Calu3 (cell line): ENCODE data around the gene MCAM. TPM values are rescaled to one million over a fixed set of nuclear protein-coding genes. Genes with fewer than 3 reads are reported as not detected.

ENCODE experiments used
- BruUV-seq: library from RNA; stranded (reverse); fragments of 400-500 nt; replicated peaks from 2 replicates; lab custom pipeline; 2021; lab: Mats Ljungman, UMichigan
- CTCF ChIA-PET: fragments of 300-600 bp; sonication (Branson Sonifier 250); formaldehyde crosslinking; loops from one replicate; lab custom pipeline; 2022; ENCODE audit warnings: antibody characterized with exemption; lab: Charles Lee
- DNase-seq: peaks from one replicate; pipeline ENCODE4 v3.0.0; 2022
- H3K27ac Mint-ChIP-seq: one replicate; pipeline ENCODE4 v1.8.0; 2022; ENCODE audit warnings: mixed read lengths; ENCODE audit not compliant: unreplicated experiment
- H3K27me3 Mint-ChIP-seq: one replicate; pipeline ENCODE4 v1.8.0; 2022; ENCODE audit warnings: mixed read lengths; ENCODE audit not compliant: unreplicated experiment
- H3K36me3 Mint-ChIP-seq: one replicate; pipeline ENCODE4 v1.8.0; 2022; ENCODE audit warnings: mild to moderate bottlenecking, moderate library complexity, mixed read lengths; ENCODE audit not compliant: insufficient read depth, unreplicated experiment
- H3K4me1 Mint-ChIP-seq: one replicate; pipeline ENCODE4 v1.8.0; 2022; ENCODE audit warnings: mild to moderate bottlenecking, low read depth, mixed read lengths; ENCODE audit not compliant: unreplicated experiment
- H3K4me3 Mint-ChIP-seq: one replicate; pipeline ENCODE4 v1.8.0; 2022; ENCODE audit warnings: mild to moderate bottlenecking, low read depth, moderate library complexity, mixed read lengths; ENCODE audit not compliant: unreplicated experiment
- H3K9me3 Mint-ChIP-seq: one replicate; pipeline ENCODE4 v1.8.0; 2022; ENCODE audit warnings: low read depth, mixed read lengths; ENCODE audit not compliant: unreplicated experiment
- intact Hi-C: fragments of 100-400 bp; cut with micrococcal nuclease; formaldehyde crosslinking; loops from one replicate; pipeline ENCODE4 v1.10.0; 2022; ENCODE audit not compliant: unreplicated experiment
- total RNA-seq: library from RNA; stranded (reverse); gene quantifications from 2 replicates; pipeline ENCODE4 v1.2.3, GENCODE V29; 2022
- TF ChIP-seq, protein P1 (sequence below): fragments of 200-600 bp; IDR thresholded peaks from one replicate; pipeline ENCODE4 v1.8.0; 2022; ENCODE audit warnings: antibody characterized with exemption; ENCODE audit not compliant: unreplicated experiment

MCAM gene
- total RNA-seq, 1 experiment from 2014 or later = 25.1 TPM

DNA sequence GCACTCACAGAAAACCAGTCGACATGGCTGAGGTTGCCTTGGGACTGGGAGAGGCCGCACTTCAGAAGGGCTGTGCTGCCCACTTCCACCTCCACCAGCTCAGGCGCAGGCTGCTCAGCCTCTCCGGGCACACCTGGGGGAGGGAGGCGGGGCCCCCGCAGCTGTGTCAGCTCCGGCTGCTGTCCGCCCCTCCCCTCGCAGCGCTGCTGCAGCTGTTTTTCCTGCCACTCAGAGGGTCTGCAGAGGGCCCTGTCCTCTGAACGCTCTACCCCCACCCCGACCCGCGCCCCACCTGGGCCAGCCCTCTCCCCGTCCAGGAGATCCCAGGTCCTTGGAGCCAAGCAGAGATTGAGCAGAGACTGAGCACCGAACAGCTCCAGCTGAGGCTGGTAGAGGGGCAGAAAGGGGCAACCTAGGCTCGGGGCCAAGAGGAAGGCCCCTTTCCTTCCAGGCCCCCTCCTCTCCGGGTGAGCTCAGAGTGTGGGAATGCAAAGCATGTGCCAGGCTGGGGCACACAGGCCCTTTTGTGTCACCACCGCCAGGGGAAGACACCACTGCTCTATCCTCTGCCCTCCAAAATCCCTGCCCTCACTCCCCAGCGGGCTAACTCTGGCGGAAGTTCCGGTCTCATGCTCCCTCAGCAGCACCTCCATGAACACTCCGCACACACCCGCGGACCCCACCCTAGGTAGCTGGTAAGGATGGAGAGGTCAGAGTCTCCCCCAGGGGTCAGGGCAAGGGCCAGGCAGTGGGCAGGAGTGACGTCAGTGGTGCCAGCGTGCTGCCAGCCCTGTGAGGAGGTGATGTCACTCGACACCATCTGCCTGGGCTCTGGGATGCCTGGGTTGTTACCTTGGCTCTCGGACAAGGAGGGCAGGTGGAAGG lies 1.6 kb downstream of the MCAM start:
- Mint-ChIP-seq H3K9me3 (no peaks in the 10 kb centered on the region), H3K27me3 (peaks cover 21% of the 10 kb centered on the region), H3K36me3 (peaks cover 17% of the 10 kb centered on the region), H3K4me3 (peak overlapping the region; percentile 68), H3K27ac (peak overlapping the region; percentile 15), H3K4me1 (no peaks in the 10 kb centered on the region)
- DNase-seq = peak; percentile 57
- BruUV-seq = no TSS peak
- intact Hi-C loops = no loop called here
- TF ChIP-seq, protein P1, sequence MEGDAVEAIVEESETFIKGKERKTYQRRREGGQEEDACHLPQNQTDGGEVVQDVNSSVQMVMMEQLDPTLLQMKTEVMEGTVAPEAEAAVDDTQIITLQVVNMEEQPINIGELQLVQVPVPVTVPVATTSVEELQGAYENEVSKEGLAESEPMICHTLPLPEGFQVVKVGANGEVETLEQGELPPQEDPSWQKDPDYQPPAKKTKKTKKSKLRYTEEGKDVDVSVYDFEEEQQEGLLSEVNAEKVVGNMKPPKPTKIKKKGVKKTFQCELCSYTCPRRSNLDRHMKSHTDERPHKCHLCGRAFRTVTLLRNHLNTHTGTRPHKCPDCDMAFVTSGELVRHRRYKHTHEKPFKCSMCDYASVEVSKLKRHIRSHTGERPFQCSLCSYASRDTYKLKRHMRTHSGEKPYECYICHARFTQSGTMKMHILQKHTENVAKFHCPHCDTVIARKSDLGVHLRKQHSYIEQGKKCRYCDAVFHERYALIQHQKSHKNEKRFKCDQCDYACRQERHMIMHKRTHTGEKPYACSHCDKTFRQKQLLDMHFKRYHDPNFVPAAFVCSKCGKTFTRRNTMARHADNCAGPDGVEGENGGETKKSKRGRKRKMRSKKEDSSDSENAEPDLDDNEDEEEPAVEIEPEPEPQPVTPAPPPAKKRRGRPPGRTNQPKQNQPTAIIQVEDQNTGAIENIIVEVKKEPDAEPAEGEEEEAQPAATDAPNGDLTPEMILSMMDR = peak; percentile 28
- CTCF ChIA-PET = interaction anchor here (0.6 to 1.6 kb wide), 3 partner anchors 24 to 524 kb away, joined by 3 to 9 read pairs (median 5); no protein-coding TSS in a partner anchor

GRCh38 chr11:119314726-119315125 lies 2.2 kb downstream of the MCAM start:
- intact Hi-C loops = no loop called here
- Mint-ChIP-seq H3K4me3 (no peak overlapping the region), H3K27me3 (peaks cover 15% of the 10 kb centered on the region), H3K9me3 (no peaks in the 10 kb centered on the region), H3K36me3 (peaks cover 17% of the 10 kb centered on the region), H3K27ac (no peak overlapping the region), H3K4me1 (no peaks in the 10 kb centered on the region)
- no peak for DNase-seq
- TF ChIP-seq, protein P1 = no peak
- CTCF ChIA-PET = interaction anchor here (1.3 to 1.6 kb wide), 2 partner anchors 24 to 258 kb away, joined by 3 to 9 read pairs; no protein-coding TSS in a partner anchor
- no TSS peak for BruUV-seq

- Mint-ChIP-seq H3K27me3 (no peaks in the 10 kb centered on the region), H3K4me3 (no peak overlapping the region), H3K9me3 (no peaks in the 10 kb centered on the region), H3K4me1 (no peaks in the 10 kb centered on the region), H3K36me3 (peaks cover 4% of the 10 kb centered on the region), H3K27ac (no peak overlapping the region)
- DNase-seq = no peak
- intact Hi-C loops = no loop called here
- BruUV-seq = no TSS peak
- CTCF ChIA-PET = interaction anchor here (0.6 kb wide), 1 partner anchor 710 kb away, joined by 3 read pairs; no protein-coding TSS in a partner anchor
- TF ChIP-seq, protein P1 = no peak
Observed at GRCh38 chr11:119310682-119311052, 6.3 kb downstream of the MCAM start.

- H3K9me3 Mint-ChIP-seq = no peaks in the 10 kb centered on the region
- no peak overlapping the region for H3K27ac Mint-ChIP-seq
- no peaks in the 10 kb centered on the region for H3K36me3 Mint-ChIP-seq
- CTCF ChIA-PET = no interaction called here
- no peaks in the 10 kb centered on the region for H3K4me1 Mint-ChIP-seq
- no peak for DNase-seq
- TF ChIP-seq, protein P1 = no peak
- intact Hi-C loops = no loop called here
- no peak overlapping the region for H3K4me3 Mint-ChIP-seq
- H3K27me3 Mint-ChIP-seq = no peaks in the 10 kb centered on the region
- BruUV-seq = no TSS peak
Observed at GRCh38 chr11:119309953-119310681, 6.8 kb downstream of the MCAM start.
